HT-29 (cell line): ENCODE measurements around the gene ADAM17. TPM values are rescaled to one million over a fixed set of nuclear protein-coding genes. Genes with fewer than 3 reads are reported as not detected.
"Not testable (repeated sequence)": the region's sequence is repeated elsewhere in the genome, so short reads cannot be mapped to it uniquely, and the experiment has no call there.

Experiments
- DNase-seq: peaks from one replicate; pipeline ENCODE4 v3.0.0-alpha.2; 2015; ENCODE audit warnings: low spot score
- total RNA-seq: library from RNA; depleted of rRNA; stranded (reverse); fragments of >200 nt; shearing (Covaris generic); gene quantifications from 2 replicates; pipeline ENCODE4 v1.2.3, GENCODE V29; 2014

Gene ADAM17
- total RNA-seq, 1 experiment from 2014 or later, result 18.7 TPM

- peak; percentile 53 for DNase-seq
Observed at GRCh38 chr2:9565436-9566153, 10.0 kb upstream of the ADAM17 start.

GRCh38 chr2:9560628-9561027 is 5.0 kb upstream of the ADAM17 start:
- no peak for DNase-seq

GRCh38 chr2:9558948-9559381 is 3.3 kb upstream of the ADAM17 start:
- DNase-seq, result no peak

GRCh38 chr2:9556121-9556743 is 602 bp upstream of the ADAM17 start:
- peak; percentile 42 for DNase-seq

- peak; percentile 71 for DNase-seq
Observed at GRCh38 chr2:9554921-9555296, 721 bp downstream of the ADAM17 start.

GRCh38 chr2:9552219-9553178 is 3.1 kb downstream of the ADAM17 start:
- DNase-seq, result peak; percentile 33

- DNase-seq, result not testable (repeated sequence)
Observed at GRCh38 chr2:9550859-9551391, 4.7 kb downstream of the ADAM17 start.

GRCh38 chr2:9549420-9549819 is 6.2 kb downstream of the ADAM17 start:
- DNase-seq, result no peak

- no peak for DNase-seq
Observed at GRCh38 chr2:9548506-9548905, 7.1 kb downstream of the ADAM17 start.

- DNase-seq, result no peak
Observed at GRCh38 chr2:9547262-9547991, 8.2 kb downstream of the ADAM17 start.

- DNase-seq, result no peak
Observed at GRCh38 chr2:9545502-9545901, 10.1 kb downstream of the ADAM17 start.

GRCh38 chr2:9543557-9543956 is 12.1 kb downstream of the ADAM17 start:
- no peak for DNase-seq

- DNase-seq, result no peak
Observed at GRCh38 chr2:9539531-9539930, 16.1 kb downstream of the ADAM17 start.

- DNase-seq, result no peak
Observed at GRCh38 chr2:9538000-9538507, 17.6 kb downstream of the ADAM17 start.

- DNase-seq, result no peak
Observed at GRCh38 chr2:9536504-9536903, 19.1 kb downstream of the ADAM17 start.

- no peak for DNase-seq
Observed at GRCh38 chr2:9535177-9535576, 20.5 kb downstream of the ADAM17 start.

- DNase-seq, result no peak
Observed at GRCh38 chr2:9533663-9534062, 22.0 kb downstream of the ADAM17 start.

GRCh38 chr2:9532421-9532820 is 23.2 kb downstream of the ADAM17 start:
- DNase-seq, result no peak

- no peak for DNase-seq
Observed at GRCh38 chr2:9527995-9528787, 27.4 kb downstream of the ADAM17 start.

GRCh38 chr2:9525266-9525665 is 30.4 kb downstream of the ADAM17 start:
- no peak for DNase-seq
